HG03432 (cell line): ENCODE data around the gene FANCG.

Experiments used
- ATAC-seq: cut with Tn5 transposase; IDR thresholded peaks from one replicate; pipeline ENCODE4 v1.9.1; 2021; ENCODE audit warnings: mild to moderate bottlenecking, moderate library complexity; ENCODE audit not compliant: unreplicated experiment

FANCG gene

DNA sequence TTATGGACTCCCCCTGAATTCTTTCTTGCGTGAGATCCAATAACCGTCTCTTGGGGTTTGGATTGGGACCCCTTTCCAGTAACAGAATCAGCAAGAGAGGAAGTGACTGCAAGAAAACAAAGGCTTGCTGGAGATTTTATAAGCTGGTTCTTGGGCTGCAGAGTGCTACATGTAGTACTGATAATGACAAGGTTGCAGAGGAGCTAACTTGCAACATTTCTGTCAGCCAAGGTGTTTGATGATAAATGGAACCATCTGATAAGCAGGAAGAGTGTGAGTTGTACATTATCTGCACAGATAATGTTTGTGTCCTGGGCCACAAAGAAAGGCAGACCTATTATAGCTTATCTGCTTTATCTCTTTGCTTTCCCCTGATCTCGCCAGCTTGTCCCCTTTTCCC lies 53.1 kb downstream of the FANCG start:
- ATAC-seq, result no peak
